HG03097 (cell line): Measurements from ENCODE around the gene DIP2B.
"Not testable (repeated sequence)": the region's sequence is repeated elsewhere in the genome, so short reads cannot be mapped to it uniquely, and the experiment has no call there.

Source experiments
- ATAC-seq: cut with Tn5 transposase; IDR thresholded peaks from one replicate; pipeline ENCODE4 v1.9.1; 2021; ENCODE audit not compliant: unreplicated experiment, low FRiP score

Gene DIP2B

DNA sequence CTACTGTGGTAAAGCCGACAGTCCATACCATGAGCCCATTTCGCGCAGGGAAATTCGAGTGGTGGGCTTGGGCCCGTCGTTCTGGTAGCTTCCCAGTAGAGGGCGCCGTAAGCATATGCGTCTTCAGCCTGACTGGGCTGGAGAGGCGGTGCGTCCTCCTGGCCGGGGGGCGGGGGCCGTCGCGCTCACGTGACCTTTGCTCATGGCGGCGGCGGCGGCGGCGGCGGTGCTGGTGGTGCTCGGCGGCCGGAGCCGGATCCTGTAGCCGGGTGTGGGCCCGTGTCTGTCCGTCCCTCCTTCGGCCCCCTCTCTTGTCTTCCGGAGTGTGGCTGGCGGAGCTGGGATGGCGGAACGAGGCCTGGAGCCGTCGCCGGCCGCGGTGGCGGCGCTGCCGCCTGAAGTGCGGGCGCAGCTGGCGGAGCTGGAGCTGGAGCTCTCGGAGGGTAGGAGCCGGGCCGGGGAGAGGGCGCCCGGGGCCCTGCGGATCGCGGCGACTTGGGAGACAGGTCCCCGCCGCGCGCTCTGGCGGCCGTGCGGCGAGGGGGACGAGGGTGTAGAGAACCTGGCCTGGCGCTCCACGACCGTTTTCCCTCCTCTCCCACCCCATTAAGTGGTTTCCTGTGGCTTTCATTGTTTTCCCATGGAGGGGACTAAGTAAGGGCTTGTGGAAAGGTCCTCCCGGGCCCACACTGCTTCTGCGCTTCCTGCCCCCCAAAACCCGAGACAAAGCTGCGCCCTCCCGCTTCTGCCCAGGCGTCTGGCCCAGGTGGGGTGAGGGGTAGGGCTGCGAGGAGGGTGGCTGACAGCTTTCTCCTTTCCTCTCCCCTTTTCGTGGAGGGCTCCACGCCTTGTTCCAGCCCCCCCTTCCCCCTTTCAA lies at the start of gene DIP2B:
TSS of gene DIP2B (plus strand) at position 188 of the 877 bp plus-strand sequence. CDS start at position 344, 156 bp downstream.
- ATAC-seq: peak; percentile 74

DNA sequence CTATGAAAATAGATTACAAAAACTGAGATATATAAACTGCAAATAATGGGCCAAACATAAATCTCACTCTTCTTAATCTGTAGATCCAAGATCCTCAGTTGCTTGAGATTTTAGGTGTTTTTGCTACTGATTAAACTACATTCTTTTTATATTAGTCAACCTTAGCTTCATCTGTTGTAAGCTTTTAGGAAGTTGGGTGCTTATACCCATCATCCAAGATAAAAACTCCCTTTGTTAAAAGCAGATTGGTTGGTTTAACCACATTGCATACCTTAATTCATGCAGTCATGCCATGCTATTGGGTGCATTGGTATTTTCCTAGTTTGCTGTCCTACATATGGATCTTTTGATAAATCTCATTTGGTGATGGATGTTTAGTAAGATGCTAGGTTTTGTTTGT lies 46.2 kb upstream of the DIP2B start:
- no peak for ATAC-seq

DNA sequence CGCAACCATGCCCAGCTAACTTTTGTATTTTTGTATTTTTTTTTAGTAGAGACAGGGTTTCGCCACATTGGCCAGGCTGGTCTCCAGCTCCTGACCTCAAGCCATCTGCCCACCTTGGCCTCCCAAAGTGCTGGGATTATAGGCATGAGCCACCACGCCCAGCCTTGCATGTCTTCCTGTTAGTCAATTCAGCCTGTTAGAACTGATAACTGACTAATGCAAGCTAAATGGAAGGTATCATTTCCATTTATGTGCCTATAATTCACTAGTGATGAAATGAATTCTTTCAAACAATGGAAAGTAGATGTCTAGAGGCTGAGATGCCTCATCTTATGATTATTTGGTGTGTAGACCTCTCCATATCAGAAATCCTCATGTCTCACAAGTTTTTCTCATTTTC lies 37.3 kb upstream of the DIP2B start:
- ATAC-seq: no peak

- ATAC-seq: no peak
These were observed 27.4 kb upstream of the DIP2B start for GRCh38 chr12:50477241-50477832.

GRCh38 chr12:50482571-50482970 lies 22.2 kb upstream of the DIP2B start:
- ATAC-seq: no peak

DNA sequence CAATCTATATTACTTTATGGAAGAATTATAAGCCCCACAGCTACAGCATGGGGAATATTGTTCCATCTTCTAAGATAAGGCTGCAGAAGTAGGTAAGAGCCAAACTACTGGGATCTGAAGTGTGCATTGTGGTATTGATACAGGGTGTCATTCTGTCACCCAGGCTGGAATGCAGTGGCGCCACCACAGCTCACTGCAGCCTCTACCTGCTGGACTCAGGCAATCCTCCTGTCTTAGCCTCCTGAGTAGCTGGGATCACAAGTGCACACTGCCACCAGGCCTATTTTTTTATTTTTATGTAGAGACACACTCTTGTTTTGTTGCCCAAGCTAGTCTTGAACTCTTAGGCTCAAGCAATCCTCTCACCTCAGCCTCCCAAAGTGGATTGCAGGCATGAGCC lies 21.3 kb upstream of the DIP2B start:
- ATAC-seq: no peak

DNA sequence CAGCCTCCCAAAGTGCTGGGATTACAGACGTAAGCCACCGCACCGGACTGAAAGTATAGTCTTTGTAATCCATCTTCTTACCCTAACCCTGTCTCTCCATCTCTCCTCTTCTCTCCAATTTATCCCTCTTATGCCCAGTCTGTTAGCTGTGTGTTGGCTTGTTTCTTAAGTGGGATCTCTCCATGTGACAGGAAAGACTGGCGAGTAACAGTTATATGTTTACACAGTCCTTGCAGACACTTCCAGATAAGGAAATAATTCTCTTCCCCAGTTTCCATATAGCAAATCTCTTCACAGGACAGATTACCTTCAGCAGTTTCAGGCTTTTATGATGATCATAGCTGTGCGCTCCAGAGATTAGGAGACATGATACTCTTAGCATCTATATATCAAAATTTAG lies 16.0 kb upstream of the DIP2B start:
- no peak for ATAC-seq

DNA sequence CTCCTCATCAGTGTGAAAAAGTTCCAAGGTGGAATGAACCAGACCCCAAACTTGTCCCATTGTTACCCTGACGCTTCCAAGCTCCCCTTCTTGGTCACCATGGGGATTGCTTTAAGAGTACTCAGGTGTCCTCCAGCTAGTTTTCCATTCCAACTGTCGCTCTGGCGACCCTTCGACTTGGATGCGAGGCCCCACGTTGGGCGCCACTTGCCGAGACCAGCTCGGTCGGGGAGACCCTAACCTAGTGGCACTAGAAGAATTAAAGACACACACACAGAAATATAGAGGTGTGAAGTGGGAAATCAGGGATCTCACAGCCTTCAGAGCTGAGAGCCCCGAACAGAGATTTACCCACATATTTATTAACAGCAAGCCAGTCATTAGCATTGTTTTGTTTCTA lies 6.7 kb upstream of the DIP2B start:
- not testable (repeated sequence) for ATAC-seq

DNA sequence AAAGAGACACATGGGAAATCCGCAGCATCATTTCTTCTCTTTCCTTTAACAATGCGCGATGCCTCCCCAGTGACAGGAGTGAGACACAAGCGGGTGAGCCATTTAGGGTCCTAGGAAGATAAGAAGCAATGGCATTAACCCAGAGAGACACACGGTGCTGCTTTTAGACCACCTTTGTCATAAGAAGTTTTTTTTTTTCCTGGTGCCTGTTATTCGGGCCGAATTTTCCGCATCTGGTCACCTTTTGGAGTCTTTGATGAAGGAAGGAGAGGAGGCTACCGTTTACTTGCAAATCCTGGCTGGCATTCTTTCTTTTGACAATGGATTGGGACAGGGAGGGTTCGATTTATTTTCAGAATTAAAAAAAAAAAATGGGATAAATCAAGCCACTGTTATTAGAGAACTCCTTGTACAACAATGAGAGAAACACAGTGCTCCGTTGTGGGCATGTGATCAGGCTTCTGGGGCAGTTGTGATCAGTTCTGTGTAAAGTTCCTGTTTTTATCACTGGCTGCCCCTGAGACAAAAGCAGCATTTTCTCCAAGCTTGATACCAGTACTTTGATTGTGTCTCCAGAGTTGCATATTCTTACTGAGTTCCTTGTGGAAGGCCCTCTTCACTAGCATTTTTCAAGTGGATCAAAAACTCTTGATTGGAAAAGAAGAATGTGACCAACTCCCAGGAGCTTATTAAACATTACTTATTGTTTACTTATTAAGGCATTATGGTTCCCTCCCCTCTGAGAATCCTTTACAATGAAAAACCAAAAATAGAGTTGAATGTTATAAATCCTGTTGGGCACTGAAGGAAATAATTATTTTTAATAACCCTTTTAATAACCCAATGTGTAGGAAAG lies 1.1 kb downstream of the DIP2B start:
- ATAC-seq: no peak

- no peak for ATAC-seq
These were observed 2.1 kb downstream of the DIP2B start for GRCh38 chr12:50506753-50507473.

GRCh38 chr12:50507474-50507838 lies 2.7 kb downstream of the DIP2B start:
- ATAC-seq: no peak

- ATAC-seq: no peak
These were observed 3.1 kb downstream of the DIP2B start for GRCh38 chr12:50507930-50508329.

- no peak for ATAC-seq
These were observed 3.6 kb downstream of the DIP2B start for GRCh38 chr12:50508414-50508813.

DNA sequence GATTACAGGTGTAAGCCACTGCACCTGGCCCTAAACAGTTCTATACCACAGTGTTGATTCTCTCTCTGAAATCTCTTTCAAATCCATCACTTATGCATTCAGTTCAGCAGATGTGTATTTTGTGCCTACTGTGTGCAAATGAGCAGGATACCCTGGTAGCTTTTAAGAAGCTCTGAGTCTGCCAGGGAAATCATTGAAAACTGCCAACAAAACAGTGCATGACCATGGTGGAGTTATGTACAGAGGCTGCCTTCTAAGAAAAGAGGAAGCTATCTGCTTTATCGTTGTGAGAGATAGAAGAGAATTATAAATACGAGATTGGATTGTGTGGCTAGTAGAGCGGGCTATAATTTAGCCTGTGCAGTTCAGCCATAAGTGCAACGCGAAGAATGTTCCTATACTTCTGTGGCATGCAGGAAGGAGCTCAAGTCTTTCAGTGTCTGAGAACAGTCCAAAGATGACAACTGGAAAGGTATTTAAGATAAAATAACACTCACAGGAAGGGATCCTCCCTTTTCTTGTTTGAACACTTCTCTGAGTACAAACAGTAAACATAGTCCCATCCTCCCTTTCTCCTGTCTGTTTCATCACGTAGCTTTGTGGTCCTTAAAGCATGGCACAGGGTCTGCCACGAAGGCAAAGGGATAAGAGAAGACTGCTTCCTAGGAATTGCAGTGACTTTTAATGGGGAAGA lies 4.3 kb downstream of the DIP2B start:
- no peak for ATAC-seq

- ATAC-seq: no peak
These were observed 9.9 kb downstream of the DIP2B start for GRCh38 chr12:50514526-50515276.

GRCh38 chr12:50515587-50515986 lies 10.8 kb downstream of the DIP2B start:
- no peak for ATAC-seq

DNA sequence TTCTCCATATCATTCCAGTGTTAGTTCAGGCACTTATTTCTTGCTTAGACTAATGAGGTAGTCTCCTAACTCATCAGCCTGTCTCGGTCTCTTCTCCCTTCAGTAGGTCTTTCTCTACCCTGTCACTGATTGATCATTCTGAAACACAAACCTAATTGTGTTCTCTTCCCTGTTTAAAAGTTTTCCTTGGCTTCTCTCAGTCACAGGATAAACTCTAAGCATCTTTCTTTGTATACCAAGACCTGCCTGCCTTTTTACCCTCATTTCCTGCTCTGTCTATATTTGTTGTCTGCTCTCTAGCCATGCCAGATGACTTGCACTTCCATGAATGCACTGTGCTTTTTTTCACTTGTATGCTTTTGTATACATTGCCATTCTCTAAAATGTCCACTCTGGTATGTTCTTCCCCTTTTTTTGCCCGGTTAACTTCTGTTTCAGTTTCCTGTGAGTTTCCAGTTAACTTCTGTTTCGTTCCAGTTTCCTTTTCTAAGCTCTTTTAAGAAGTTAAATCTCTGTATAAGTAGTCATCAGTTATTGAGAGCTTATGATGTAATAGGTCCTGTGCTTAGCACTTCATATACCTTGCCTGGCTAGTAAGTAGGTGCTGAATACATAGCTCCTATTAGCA lies 12.8 kb downstream of the DIP2B start:
- ATAC-seq: peak; percentile 52

- ATAC-seq: no peak
These were observed 13.3 kb downstream of the DIP2B start for GRCh38 chr12:50518090-50518489.

- no peak for ATAC-seq
These were observed 14.6 kb downstream of the DIP2B start for GRCh38 chr12:50519353-50519752.
